ENCODE data around the gene ABCA8.
A peak's percentile ranks its signal among the peaks of the same experiment; 100 is the strongest.
"Not testable (repeated sequence)": the region's sequence is repeated elsewhere in the genome, so short reads cannot be mapped to it uniquely, and the experiment has no call there.

ABCA8 gene

GRCh38 chr17:68865584-68865983 lies 89.6 kb downstream of the ABCA8 start:
- DNase-seq = no peak

GRCh38 chr17:68863091-68863652 lies 92.0 kb downstream of the ABCA8 start:
- DNase-seq = no peak

- no peak for DNase-seq
Measured at GRCh38 chr17:68861602-68862001, 93.6 kb downstream of the ABCA8 start.

GRCh38 chr17:68860941-68861340 lies 94.3 kb downstream of the ABCA8 start:
- DNase-seq = no peak

GRCh38 chr17:68854452-68854851 lies 100.7 kb downstream of the ABCA8 start:
- DNase-seq = no peak

GRCh38 chr17:68853439-68853838 lies 101.8 kb downstream of the ABCA8 start:
- no peak for DNase-seq

- no peak for DNase-seq
Measured at GRCh38 chr17:68853036-68853435, 102.2 kb downstream of the ABCA8 start.

GRCh38 chr17:68851890-68852289 lies 103.3 kb downstream of the ABCA8 start:
- DNase-seq = no peak

- DNase-seq = no peak
Measured at GRCh38 chr17:68850749-68851510, 104.3 kb downstream of the ABCA8 start.

- peak; percentile 18 for DNase-seq
Measured at GRCh38 chr17:68849673-68850610, 105.2 kb downstream of the ABCA8 start.

GRCh38 chr17:68847711-68848110 lies 107.5 kb downstream of the ABCA8 start:
- DNase-seq = no peak

GRCh38 chr17:68843522-68843921 lies 111.7 kb downstream of the ABCA8 start:
- DNase-seq = no peak

GRCh38 chr17:68840073-68840472 lies 115.1 kb downstream of the ABCA8 start:
- no peak for DNase-seq

- DNase-seq = no peak
Measured at GRCh38 chr17:68835071-68835470, 120.1 kb downstream of the ABCA8 start.

GRCh38 chr17:68834328-68834836 lies 120.8 kb downstream of the ABCA8 start:
- DNase-seq = no peak

- no peak for DNase-seq
Measured at GRCh38 chr17:68832109-68832802, 122.9 kb downstream of the ABCA8 start.

- no peak for DNase-seq
Measured at GRCh38 chr17:68831170-68831569, 124.0 kb downstream of the ABCA8 start.

GRCh38 chr17:68830313-68830712 lies 124.9 kb downstream of the ABCA8 start:
- DNase-seq = no peak

- DNase-seq = no peak
Measured at GRCh38 chr17:68829211-68829610, 126.0 kb downstream of the ABCA8 start.

- DNase-seq = no peak
Measured at GRCh38 chr17:68824707-68825106, 130.5 kb downstream of the ABCA8 start.

GRCh38 chr17:68824185-68824584 lies 131.0 kb downstream of the ABCA8 start:
- not testable (repeated sequence) for DNase-seq

GRCh38 chr17:68822719-68823289 lies 132.4 kb downstream of the ABCA8 start:
- DNase-seq = no peak

All from fibroblast of skin of abdomen (primary cell).